DMS53 treated with DMSO at 0.1 percent for 48 hours (cell line): ENCODE data around the gene SH3BP4.

ENCODE experiments used
- DNase-seq: peaks from one replicate; lab custom pipeline; 2025; ENCODE audit not compliant: unreplicated experiment; lab: John Stamatoyannopoulos, UW

Gene SH3BP4

GRCh38 chr2:234940527-234940926 is 11.3 kb upstream of the SH3BP4 start:
- no peak for DNase-seq

- no peak for DNase-seq
These were observed 6.4 kb upstream of the SH3BP4 start for GRCh38 chr2:234945339-234945873.

GRCh38 chr2:234947556-234947955 is 4.3 kb upstream of the SH3BP4 start:
- DNase-seq: no peak

DNA sequence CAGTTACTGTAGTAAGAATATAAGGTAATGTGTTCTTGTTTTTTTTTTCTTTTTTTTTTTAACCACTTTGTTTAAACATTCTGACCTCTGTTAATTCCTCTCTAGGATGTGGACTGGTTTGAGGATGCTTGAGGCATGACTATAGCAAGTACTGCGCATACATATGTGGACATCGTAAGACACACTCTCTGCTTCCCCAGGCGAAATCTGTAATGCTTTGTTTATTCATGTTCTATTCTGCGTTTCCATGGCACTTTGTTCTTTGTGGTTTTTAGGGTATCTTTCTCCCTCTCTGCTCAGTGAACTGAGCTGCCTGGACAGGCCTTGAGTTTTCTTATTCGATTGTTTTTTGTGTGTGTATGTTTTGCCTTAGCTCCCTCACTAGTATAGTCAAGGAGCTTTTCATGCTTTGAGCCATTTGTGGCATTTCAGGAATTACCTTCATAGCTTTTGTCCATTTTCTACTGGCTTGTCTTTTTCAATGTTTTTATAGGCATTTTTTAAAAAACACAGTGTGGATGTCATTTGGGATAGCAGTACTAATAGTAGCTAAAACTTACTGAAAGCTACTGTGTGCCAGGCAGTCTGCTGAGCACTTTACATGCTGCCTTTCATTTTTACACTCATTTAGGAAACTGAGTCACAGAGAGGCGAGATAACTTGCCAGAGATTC is 1.9 kb upstream of the SH3BP4 start:
- DNase-seq: no peak

GRCh38 chr2:234950435-234950729 is 1.4 kb upstream of the SH3BP4 start:
- DNase-seq: no peak

GRCh38 chr2:234950730-234951663 is 820 bp upstream of the SH3BP4 start:
- DNase-seq: peak; percentile 25

GRCh38 chr2:234952270-234953115 is 676 bp downstream of the SH3BP4 start:
- peak; percentile 17 for DNase-seq

- no peak for DNase-seq
These were observed 1.6 kb downstream of the SH3BP4 start for GRCh38 chr2:234953116-234954031.

GRCh38 chr2:234954551-234954992 is 2.8 kb downstream of the SH3BP4 start:
- DNase-seq: no peak

DNA sequence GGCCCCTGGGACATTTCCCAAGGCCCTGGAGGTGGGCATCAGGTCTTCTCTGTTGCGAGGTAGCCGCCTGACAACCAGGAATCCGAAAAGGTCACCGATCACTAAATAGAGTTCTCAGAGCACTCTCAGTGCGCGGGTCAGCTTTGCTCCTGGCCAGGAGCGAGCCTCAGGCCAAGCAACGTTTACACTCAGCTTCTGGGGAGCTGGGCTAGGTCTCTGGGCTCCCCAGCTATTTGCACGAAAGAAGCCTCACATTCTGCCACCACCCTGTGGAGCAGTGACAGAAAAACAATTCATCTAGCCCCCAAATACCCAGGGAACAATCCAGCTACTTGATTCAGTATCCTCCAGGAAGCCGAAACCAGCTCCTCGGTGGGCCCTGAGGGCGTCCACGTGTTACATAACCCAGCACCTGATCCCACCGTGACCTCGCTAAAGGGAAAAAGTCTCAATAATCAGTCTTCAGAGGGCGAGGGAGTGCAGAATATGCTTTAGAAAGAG is 3.3 kb downstream of the SH3BP4 start:
- no peak for DNase-seq

DNA sequence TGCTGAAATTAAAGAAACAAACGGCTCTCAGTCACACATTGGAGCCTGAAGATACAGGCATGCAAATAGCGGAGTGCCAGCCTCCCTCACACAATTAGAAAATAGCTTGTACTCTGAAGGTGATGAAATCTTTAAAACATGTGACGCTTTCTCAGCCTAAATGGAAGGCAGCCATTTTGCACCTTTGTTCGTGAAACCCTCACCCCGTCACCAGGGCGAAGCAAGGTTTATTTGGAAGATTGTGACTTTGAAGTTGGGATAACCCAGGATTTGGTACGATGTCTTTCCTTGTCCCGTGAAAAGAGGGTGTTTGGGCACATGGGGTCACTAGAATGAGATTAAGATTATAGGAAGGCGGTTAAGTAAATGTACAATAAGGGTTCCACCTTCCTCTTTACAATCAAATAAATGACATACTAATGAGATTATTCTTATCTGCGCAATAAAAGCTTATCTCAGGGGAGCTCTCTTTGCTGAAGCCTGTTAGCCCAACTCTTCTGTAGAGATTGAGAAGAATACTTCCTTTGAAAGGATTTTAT is 4.2 kb downstream of the SH3BP4 start:
- no peak for DNase-seq

- DNase-seq: no peak
These were observed 6.0 kb downstream of the SH3BP4 start for GRCh38 chr2:234957834-234958135.

- DNase-seq: no peak
These were observed 6.5 kb downstream of the SH3BP4 start for GRCh38 chr2:234958311-234958710.

- DNase-seq: no peak
These were observed 7.1 kb downstream of the SH3BP4 start for GRCh38 chr2:234958746-234959395.

GRCh38 chr2:234960175-234961088 is 8.6 kb downstream of the SH3BP4 start:
- no peak for DNase-seq

GRCh38 chr2:234961784-234962183 is 10.0 kb downstream of the SH3BP4 start:
- DNase-seq: no peak

- DNase-seq: no peak
These were observed 12.2 kb downstream of the SH3BP4 start for GRCh38 chr2:234963773-234964615.
